ENCODE data around the gene SRRM3. TPM values are rescaled to one million over a fixed set of nuclear protein-coding genes. Genes with fewer than 3 reads are reported as not detected.

The SRRM3 gene
- total and polyA plus RNA-seq, 9 of the 15 experiments (the other 6 are each of a cell fraction or from before 2014, with no cell fraction given): 0.04 to 0.91 (median 0.46) TPM; not detected in 2

- peak; percentile 54 to 59; a peak in 3 of 4 replicates for TF ChIP-seq MNT (conservative IDR thresholded peaks at IDR 0.05)
- TF ChIP-seq HIVEP1 (CRISPR knock-in tag; IDR thresholded peaks at IDR 0.05): no peak
- TF ChIP-seq USF1 (CRISPR knock-in tag; IDR thresholded peaks at IDR 0.05): no peak
- TF ChIP-seq PBX2 (CRISPR knock-in tag; IDR thresholded peaks at IDR 0.05; ENCODE audit: low read depth): no peak
- TF ChIP-seq PBX2 (tag; conservative IDR thresholded peaks at IDR 0.05; ENCODE audit: low read depth): no peak
- no peak for TF ChIP-seq ZNF24 (IDR thresholded peaks at IDR 0.05)
- no peak for TF ChIP-seq ZNF121 (CRISPR knock-in tag; conservative IDR thresholded peaks at IDR 0.05)
- TF ChIP-seq SMARCE1 (IDR thresholded peaks at IDR 0.05): no peak
- TF ChIP-seq ZBTB1 (CRISPR knock-in tag; IDR thresholded peaks at IDR 0.05; ENCODE audit: borderline replicate concordance, low read depth): no peak
- no peak for TF ChIP-seq MXD1 (CRISPR knock-in tag; IDR thresholded peaks at IDR 0.05; ENCODE audit: borderline replicate concordance, poor library complexity, severe bottlenecking)
- no peak for TF ChIP-seq PPARD (CRISPR knock-in tag; IDR thresholded peaks at IDR 0.05)
- TF ChIP-seq TEAD1 (CRISPR knock-in tag; IDR thresholded peaks at IDR 0.05): no peak
- peak; percentile 6 for TF ChIP-seq MAFK (IDR thresholded peaks at IDR 0.05; ENCODE audit: low read length)
- peak; percentile 55 to 70 for TF ChIP-seq E2F6 (IDR thresholded peaks at IDR 0.05; ENCODE audit: borderline replicate concordance in 1 of 2, extremely low read depth in 1 of 2, insufficient read depth in 1 of 2, insufficient read length in 1 of 2, low read depth in 1 of 2, low read length in 1 of 2, poor library complexity in 1 of 2, severe bottlenecking in 1 of 2)
- no peak for TF ChIP-seq E2F5 (CRISPR knock-in tag; IDR thresholded peaks at IDR 0.05)
- TF ChIP-seq HDAC3 (IDR thresholded peaks at IDR 0.05; ENCODE audit: borderline replicate concordance, partially characterized antibody): no peak
- peak; percentile 38; the same call in 1 of the 2 replicates for TF ChIP-seq PKNOX1 (IDR thresholded peaks at IDR 0.05)
- peak; percentile 39 to 78; a peak in 3 of 4 replicates for TF ChIP-seq RCOR1 (IDR thresholded peaks at IDR 0.05; ENCODE audit: borderline replicate concordance in 1 of 2, low read depth in 2 of 2, low read length in 2 of 2)
Observed at GRCh38 chr7:76317782-76318487, 116.2 kb downstream of the SRRM3 start (continued).

All from K562 (cell line).